Stimulated activated naive CD8-positive, alpha-beta T cell treated with anti-CD3 and anti-CD28 coated beads, Interleukin-15, Interleukin-2, amounts not matched to agents 100 ng/mL and 50 ng/mL, for 24 hours (primary cell): ENCODE results near the gene CAPNS1.

Source experiments
- H3K27ac Mint-ChIP-seq: one replicate; pipeline ENCODE4 v1.8.0; 2021; ENCODE audit warnings: mild to moderate bottlenecking, mixed read lengths
- H3K27me3 Mint-ChIP-seq: one replicate; pipeline ENCODE4 v1.8.0; 2021; ENCODE audit warnings: mixed read lengths
- H3K36me3 Mint-ChIP-seq: one replicate; pipeline ENCODE4 v1.8.0; 2021; ENCODE audit warnings: low read depth, mixed read lengths
- H3K4me1 Mint-ChIP-seq: one replicate; pipeline ENCODE4 v1.8.0; 2021; ENCODE audit warnings: low read depth, mixed read lengths
- H3K4me3 Mint-ChIP-seq: one replicate; pipeline ENCODE4 v1.8.0; 2021; ENCODE audit warnings: mild to moderate bottlenecking, mixed read lengths
- H3K9me3 Mint-ChIP-seq: one replicate; pipeline ENCODE4 v1.8.0; 2021; ENCODE audit warnings: mixed read lengths

CAPNS1 gene

GRCh38 chr19:36139473-36140303 lies at the start of gene CAPNS1:
Gene CAPNS1, plus strand, starts transcription at chr19:36140066. Its CDS starts 946 bp downstream, at chr19:36141012.
- Mint-ChIP-seq H3K27me3 (no peaks in the 10 kb centered on the region), H3K4me1 (peaks cover 21% of the 10 kb centered on the region), H3K27ac (peak within 1 kb of the TSS; percentile 93), H3K36me3 (peaks cover 24% of the 10 kb centered on the region), H3K9me3 (no peaks in the 10 kb centered on the region), H3K4me3 (peak within 1 kb of the TSS; percentile 93)

DNA sequence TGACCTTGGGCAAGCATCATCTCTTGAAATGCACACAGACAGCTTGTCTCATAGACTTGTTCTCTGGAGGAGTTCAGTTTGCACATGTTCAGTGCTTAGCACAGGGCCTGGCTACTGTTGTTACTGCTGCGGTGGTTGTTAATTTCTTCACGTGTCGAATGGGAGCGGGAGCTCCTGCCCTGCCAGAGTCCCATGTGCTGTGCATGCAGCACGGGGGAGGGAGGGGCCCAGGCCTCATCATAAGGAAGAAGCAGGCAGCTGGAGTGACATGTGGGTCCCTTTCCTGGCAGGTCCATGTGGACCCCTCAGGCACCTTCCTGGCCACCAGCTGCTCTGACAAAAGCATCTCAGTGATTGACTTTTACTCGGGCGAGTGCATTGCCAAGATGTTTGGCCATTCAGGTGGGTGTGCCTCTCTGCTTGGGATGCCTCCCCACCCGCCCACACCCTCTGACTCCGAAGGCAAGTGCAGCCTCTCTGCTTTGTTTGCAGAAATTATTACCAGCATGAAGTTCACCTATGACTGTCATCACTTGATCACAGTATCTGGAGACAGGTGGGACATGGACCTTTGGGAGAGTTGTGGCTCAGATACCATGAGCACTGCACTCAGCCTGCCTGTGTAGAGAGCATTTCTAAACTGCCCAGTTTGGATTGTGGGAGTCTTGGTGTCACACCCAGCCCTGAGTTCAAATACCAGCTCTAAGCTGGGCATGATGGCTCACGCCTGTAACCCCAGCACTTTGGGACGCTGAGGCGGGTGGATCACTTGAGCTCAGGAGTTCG lies 48.8 kb upstream of the CAPNS1 start:
- H3K4me3 Mint-ChIP-seq: no peak overlapping the region
- H3K27me3 Mint-ChIP-seq: no peaks in the 10 kb centered on the region
- H3K36me3 Mint-ChIP-seq: peaks cover 63% of the 10 kb centered on the region
- H3K27ac Mint-ChIP-seq: no peak overlapping the region
- H3K9me3 Mint-ChIP-seq: no peaks in the 10 kb centered on the region
- peaks cover 16% of the 10 kb centered on the region for H3K4me1 Mint-ChIP-seq

GRCh38 chr19:36092566-36092965 lies 47.3 kb upstream of the CAPNS1 start:
- no peaks in the 10 kb centered on the region for H3K9me3 Mint-ChIP-seq
- H3K36me3 Mint-ChIP-seq: peaks cover 64% of the 10 kb centered on the region
- no peak overlapping the region for H3K4me3 Mint-ChIP-seq
- no peak overlapping the region for H3K27ac Mint-ChIP-seq
- peaks cover 16% of the 10 kb centered on the region for H3K4me1 Mint-ChIP-seq
- no peaks in the 10 kb centered on the region for H3K27me3 Mint-ChIP-seq

DNA sequence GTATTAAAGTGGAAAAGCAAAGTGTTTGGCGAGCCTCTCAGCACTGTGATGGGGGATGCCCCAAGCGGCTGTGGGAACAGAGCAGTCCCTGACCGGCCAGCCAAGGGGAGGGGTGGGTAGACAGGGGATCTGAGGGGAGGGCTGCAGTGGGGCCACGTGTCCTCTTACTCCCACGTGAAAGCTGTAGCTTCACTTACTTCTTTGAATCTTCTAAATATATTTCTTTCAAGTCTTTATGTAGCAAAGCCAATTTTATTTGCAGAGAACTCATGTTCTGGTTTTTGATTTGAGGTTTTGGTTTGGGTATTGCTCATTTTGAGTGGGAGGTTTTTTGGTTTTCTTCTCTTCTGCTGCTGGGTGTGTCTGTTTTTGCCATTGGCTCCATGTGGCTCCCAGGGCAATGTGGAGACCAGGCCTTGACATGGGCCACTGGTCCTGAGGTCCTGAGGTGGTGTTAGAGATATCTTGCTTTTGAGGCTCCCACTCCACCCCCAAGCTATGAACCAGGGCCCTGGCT lies 46.7 kb upstream of the CAPNS1 start:
- Mint-ChIP-seq H3K36me3 (peaks cover 60% of the 10 kb centered on the region), H3K9me3 (no peaks in the 10 kb centered on the region), H3K4me1 (peaks cover 16% of the 10 kb centered on the region), H3K27me3 (no peaks in the 10 kb centered on the region), H3K27ac (peak overlapping the region; percentile 51), H3K4me3 (no peak overlapping the region)

- Mint-ChIP-seq H3K4me1 (peaks cover 16% of the 10 kb centered on the region), H3K27me3 (no peaks in the 10 kb centered on the region), H3K4me3 (no peak overlapping the region), H3K9me3 (no peaks in the 10 kb centered on the region), H3K27ac (peak overlapping the region; percentile 51), H3K36me3 (peaks cover 60% of the 10 kb centered on the region)
Measured at GRCh38 chr19:36093687-36094086, 46.2 kb upstream of the CAPNS1 start.

- Mint-ChIP-seq H3K9me3 (no peaks in the 10 kb centered on the region), H3K4me3 (no peak overlapping the region), H3K27me3 (no peaks in the 10 kb centered on the region), H3K36me3 (peaks cover 31% of the 10 kb centered on the region), H3K4me1 (peaks cover 16% of the 10 kb centered on the region), H3K27ac (no peak overlapping the region)
Measured at GRCh38 chr19:36097036-36097435, 42.8 kb upstream of the CAPNS1 start.

DNA sequence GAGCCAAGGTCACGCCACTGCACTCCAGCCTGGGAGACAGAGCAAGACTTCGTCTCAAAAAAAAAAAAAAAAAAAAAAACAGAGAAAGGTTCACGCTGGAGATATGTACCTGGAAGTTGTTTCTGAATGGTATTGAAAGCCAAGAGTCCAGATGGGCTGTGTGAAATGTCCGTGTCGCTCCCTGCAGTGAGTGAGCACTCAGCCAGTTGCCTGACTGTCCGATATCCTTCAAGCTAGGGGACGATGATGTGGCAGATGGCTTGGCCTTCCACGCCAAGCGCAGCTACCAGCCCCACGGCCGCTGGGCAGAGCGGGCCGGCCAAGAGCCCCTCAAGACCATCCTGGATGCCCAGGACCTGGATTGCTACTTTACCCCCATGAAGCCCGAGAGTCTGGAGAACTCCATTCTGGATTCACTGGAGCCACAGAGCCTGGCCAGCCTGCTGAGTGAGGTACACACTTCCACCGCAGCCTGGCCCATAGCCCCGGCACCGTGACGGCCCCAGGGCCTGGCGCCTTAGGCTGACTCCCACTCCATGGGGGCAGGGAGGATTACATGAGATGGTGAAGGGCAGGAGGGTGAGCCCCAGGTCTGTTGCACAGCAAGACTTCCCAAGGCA lies 40.6 kb upstream of the CAPNS1 start:
- Mint-ChIP-seq H3K4me1 (no peaks in the 10 kb centered on the region), H3K27ac (no peak overlapping the region), H3K9me3 (no peaks in the 10 kb centered on the region), H3K4me3 (no peak overlapping the region), H3K27me3 (no peaks in the 10 kb centered on the region), H3K36me3 (peaks cover 25% of the 10 kb centered on the region)

DNA sequence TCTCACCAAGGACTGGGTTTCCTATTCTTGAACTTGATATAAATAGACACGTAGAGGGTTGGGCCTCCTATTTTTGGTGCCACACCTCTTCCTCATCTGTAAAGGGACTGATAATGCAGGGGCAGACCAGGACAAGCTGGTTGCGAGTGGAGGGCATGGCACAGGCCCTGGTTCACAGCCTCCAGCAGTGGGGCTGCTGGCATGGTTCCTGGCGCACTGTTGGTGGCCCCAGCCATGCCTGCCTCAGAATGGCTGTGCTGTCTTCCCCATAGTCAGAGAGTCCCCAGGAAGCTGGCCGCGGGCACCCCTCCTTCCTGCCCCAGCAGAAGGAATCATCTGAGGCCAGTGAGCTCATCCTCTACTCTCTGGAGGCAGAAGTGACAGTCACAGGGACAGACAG lies 39.4 kb upstream of the CAPNS1 start:
- Mint-ChIP-seq H3K27me3 (no peaks in the 10 kb centered on the region), H3K36me3 (peaks cover 18% of the 10 kb centered on the region), H3K27ac (no peak overlapping the region), H3K9me3 (no peaks in the 10 kb centered on the region), H3K4me1 (no peaks in the 10 kb centered on the region), H3K4me3 (no peak overlapping the region)

DNA sequence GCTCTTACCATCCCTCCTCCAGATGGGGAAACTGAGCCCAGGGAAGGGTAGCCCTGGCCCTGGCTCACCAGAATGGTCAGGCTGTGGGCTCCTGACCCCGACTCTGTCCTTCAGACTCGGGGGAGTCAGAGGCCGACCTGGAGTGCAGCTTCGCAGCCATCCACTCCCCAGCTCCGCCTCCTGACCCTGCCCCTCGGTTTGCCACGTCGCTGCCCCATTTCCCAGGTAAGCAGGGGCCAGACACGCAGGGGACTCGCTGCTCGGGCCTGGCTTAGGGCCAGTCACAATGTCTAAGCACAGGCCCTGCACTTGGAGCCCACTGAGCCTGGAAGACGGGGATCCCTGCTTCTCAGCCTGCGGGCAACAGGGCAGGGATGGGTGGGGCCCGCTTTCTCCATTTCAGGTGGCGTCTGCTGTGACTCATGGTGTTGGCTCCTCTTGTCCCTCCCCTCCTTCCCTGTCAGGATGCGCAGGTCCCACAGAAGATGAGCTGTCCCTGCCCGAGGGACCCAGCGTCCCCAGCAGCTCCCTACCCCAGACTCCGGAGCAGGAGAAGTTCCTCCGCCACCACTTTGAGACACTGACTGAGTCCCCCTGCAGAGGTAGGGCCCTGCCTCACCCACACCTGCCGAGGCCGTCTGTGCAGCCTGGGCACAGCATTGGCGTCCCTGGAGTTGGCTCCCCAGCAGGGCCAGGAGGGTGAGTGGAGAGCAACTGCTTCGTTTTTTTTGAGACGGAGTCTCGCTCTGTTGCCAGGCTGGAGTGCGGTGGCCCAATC lies 38.1 kb upstream of the CAPNS1 start:
- peaks cover 19% of the 10 kb centered on the region for H3K36me3 Mint-ChIP-seq
- H3K27me3 Mint-ChIP-seq: no peaks in the 10 kb centered on the region
- no peak overlapping the region for H3K4me3 Mint-ChIP-seq
- H3K27ac Mint-ChIP-seq: no peak overlapping the region
- H3K4me1 Mint-ChIP-seq: no peaks in the 10 kb centered on the region
- no peaks in the 10 kb centered on the region for H3K9me3 Mint-ChIP-seq

DNA sequence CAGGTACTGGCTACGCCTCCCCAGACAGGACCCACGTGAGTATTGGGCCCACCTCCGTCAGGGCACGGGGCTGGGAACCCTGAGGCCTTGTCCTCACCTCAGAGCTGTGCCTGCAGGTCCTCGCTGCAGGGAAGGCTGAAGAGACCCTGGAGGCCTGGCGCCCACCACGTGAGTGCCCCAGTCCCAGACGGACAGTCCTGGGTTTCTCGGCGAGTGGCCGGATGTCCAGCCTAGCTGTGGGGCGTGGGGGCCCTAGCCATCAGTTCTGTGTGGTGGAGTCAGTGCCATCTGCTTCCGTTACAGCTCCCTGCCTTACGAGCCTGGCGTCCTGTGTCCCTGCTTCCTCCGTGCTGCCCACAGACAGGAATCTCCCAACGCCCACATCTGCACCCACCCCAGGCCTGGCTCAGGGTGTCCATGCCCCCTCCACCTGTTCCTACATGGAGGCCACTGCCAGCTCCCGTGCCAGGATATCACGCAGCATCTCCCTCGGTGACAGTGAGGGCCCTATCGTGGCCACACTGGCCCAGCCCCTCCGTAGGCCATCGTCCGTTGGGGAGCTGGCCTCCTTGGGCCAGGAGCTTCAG lies 36.7 kb upstream of the CAPNS1 start:
- no peaks in the 10 kb centered on the region for H3K9me3 Mint-ChIP-seq
- no peaks in the 10 kb centered on the region for H3K4me1 Mint-ChIP-seq
- H3K27ac Mint-ChIP-seq: no peak overlapping the region
- H3K4me3 Mint-ChIP-seq: no peak overlapping the region
- H3K36me3 Mint-ChIP-seq: peaks cover 12% of the 10 kb centered on the region
- no peaks in the 10 kb centered on the region for H3K27me3 Mint-ChIP-seq

DNA sequence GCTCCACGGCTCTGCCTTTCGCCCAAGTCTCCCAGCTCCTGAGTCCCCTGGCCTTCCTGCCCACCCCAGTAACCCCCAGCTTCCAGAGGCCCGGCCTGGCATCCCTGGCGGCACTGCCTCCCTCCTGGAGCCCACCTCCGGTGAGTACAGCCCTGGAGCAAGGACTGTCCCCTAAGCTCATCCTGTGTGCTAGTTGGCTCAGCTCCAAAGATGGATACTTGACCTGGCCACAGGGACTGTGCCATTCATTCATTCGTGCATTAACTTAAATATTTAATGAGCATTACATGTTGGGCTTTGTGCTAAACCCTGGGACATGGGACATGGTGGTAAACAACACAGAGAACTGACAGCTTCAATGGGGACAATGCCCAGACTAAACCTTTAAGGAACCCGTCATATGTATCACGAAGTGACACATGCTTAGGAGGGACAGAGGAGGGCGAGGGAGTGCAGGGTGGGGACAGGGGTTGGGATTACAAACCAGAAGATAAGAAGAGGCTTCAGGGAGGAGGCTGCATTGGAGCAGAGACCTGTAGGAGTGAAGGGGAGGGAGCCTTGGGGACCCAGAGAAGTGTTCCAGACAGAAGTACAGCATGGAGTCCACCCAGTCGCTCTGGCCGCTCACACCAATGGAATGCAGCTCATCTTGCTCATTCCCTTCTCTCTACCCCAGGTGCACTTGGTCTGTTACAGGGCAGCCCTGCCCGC lies 35.9 kb upstream of the CAPNS1 start:
- H3K27me3 Mint-ChIP-seq: no peaks in the 10 kb centered on the region
- H3K27ac Mint-ChIP-seq: no peak overlapping the region
- H3K9me3 Mint-ChIP-seq: no peaks in the 10 kb centered on the region
- peaks cover 10% of the 10 kb centered on the region for H3K36me3 Mint-ChIP-seq
- no peak overlapping the region for H3K4me3 Mint-ChIP-seq
- H3K4me1 Mint-ChIP-seq: no peaks in the 10 kb centered on the region

- Mint-ChIP-seq H3K9me3 (no peaks in the 10 kb centered on the region), H3K4me3 (no peak overlapping the region), H3K4me1 (no peaks in the 10 kb centered on the region), H3K27me3 (no peaks in the 10 kb centered on the region), H3K27ac (no peak overlapping the region), H3K36me3 (peaks cover 12% of the 10 kb centered on the region)
Measured at GRCh38 chr19:36106441-36106840, 33.4 kb upstream of the CAPNS1 start.

DNA sequence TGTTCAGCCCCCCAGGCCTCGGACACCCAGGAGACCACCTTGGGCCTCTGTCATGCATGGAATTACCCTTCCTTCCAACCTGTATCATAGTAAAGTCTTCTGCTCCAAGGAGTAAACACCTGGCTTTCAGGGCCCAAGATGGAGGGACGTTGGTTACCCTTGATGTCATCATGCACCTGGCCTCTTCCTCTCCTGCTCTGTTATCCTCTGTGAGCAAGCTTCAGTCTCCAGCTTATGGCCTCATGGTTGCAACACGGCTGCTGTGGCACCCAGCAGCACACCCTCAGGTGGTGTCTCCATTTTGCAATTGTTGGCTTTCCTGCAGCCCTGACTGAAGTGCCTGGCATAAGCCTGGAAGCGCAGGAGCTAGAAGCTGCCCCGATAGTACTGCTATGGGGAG lies 32.9 kb upstream of the CAPNS1 start:
- Mint-ChIP-seq H3K27me3 (no peaks in the 10 kb centered on the region), H3K36me3 (peaks cover 15% of the 10 kb centered on the region), H3K4me1 (no peaks in the 10 kb centered on the region), H3K4me3 (no peak overlapping the region), H3K9me3 (no peaks in the 10 kb centered on the region), H3K27ac (no peak overlapping the region)

DNA sequence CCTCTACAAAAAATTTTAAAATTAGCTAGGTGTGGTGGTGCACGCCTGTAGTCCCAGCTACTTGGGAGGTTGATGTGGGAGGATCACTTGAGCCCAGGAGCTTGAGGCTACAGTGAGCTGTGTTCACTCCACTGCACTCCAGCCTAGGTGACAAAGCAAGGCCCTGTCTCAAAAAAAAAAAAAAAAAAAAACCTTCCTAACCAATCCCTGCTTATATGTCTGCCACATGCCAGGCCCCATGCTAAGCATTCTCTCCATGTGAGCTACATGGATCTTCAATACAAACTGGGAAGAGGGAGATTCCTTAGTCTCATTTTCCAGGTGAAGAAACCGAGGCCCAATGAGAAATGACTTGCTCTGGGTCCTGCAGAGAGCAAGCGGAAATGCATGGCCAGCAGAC lies 31.2 kb upstream of the CAPNS1 start:
- Mint-ChIP-seq H3K36me3 (peaks cover 27% of the 10 kb centered on the region), H3K4me1 (peaks cover 9% of the 10 kb centered on the region), H3K9me3 (no peaks in the 10 kb centered on the region), H3K4me3 (no peak overlapping the region), H3K27ac (no peak overlapping the region), H3K27me3 (no peaks in the 10 kb centered on the region)
